ENCODE results near the gene PLEKHG3.

The PLEKHG3 gene

DNA sequence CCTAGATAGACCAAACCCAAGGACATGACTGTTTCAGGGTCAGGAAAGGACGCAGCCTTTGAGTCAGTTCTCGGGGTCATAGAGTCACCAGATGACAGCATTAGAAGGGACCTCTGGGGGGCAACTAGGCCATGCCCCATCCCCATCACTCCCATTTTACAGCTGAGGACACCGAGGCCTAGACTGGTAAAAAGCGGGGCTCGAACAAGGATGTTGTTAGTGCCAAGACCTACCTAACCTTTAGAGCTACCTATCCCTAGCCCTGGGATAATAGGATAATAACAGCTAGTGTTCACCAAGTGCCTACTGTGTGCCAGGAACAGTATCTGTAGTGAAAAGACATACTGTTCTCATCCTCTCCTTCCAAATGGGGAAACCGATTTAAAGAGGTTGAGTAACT is 48.7 kb downstream of the PLEKHG3 start:
- DNase-seq: no peak

DNA sequence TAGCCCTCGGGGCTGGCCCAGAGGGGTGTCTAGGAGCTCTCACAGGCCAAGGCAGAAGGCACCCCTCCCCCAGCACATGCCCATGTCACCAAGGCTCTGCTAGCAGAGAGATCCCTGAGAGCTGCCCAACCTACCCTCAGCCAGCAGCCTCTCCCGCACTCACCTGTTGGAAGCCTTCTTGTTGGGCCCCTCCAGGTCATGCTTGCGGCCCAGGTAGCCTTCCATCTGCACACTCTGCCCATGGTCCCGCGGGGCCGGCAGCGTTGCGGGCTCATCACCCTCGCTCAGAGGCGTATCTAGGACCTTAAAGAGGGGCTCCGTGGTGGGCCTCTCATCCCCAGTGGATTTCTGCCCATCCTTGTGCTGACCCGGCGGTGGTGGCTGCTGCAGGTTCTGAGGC is 49.1 kb downstream of the PLEKHG3 start:
- no peak for DNase-seq

DNA sequence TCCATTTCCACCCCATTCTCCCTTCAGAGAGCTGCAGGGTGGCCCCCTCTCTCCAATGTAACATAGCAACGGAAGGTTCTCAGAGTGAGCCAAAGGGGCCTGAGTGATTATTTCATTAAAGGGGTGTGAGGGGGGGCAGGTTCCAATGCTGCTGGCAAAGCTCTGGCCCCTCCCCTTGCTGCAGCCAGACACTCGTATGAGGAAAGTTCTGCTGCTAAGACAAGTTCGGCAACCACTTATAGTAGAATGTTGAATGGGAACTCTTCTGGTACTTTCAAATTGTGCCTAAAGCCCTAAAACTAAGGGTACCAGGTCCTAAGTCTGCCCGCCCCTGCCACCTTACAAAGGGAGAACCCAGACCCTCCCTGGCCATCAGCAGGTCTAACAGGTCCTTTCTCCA is 49.8 kb downstream of the PLEKHG3 start:
- no peak for DNase-seq

DNA sequence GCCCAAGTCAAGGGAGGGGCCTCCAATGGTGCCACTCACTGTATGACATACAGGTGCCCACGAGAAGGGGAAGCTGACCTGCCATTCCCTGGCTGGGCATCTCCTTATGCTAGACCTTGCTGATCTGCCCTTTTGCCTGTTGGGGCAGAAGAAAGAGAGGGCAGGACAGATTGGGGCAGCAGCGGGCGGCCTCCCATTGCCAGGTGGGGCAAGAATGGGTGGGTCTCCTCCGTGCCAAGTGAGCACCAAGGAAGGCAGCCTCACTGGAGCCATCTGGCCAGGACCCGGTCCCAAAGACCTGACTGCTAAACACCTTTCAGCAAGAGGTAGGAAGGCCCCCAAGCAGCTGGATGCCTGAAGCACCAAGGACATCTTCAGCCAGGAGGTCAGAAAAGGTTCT is 50.5 kb downstream of the PLEKHG3 start:
- no peak for DNase-seq

DNA sequence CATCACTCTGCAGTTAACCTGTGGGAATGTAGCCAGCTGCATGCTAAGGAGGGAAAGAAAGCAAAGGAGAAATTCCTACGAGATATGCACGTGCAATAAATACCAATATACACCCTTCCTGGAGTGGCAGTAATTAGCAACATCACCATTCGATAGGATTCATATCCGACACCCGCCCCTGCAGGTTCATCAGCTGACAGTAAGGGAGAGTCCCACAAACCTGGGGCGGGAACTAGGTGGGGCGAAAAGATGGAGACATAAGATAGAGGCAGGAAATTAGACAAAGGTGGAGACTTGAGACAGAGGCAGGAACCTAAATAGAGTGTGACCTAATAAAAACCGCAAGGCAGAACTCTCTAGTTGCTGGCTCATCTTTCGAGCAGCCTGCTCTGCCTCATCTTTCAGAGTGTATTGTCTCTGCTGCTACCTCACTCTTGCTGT is 51.6 kb downstream of the PLEKHG3 start:
- DNase-seq: no peak

DNA sequence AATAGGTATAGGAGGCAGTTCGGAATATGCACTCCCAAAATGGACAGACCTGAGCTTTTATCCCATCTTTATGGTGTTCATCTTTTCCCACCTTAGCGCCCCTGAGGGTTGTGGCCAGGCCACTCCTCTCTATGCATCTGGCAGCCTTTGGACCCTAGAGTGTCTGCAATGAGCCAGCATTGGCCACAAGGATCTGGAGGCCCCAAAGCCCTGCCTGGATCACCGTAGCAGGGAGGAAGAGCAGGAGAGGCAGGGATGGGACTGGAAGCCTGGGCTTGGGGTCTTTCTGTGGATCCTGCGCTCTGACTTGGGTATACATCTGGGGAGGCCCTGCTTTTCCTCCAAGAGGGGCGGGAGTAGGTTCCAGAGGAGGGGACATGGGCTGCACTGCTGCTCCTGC is 52.5 kb downstream of the PLEKHG3 start:
- no peak for DNase-seq

DNA sequence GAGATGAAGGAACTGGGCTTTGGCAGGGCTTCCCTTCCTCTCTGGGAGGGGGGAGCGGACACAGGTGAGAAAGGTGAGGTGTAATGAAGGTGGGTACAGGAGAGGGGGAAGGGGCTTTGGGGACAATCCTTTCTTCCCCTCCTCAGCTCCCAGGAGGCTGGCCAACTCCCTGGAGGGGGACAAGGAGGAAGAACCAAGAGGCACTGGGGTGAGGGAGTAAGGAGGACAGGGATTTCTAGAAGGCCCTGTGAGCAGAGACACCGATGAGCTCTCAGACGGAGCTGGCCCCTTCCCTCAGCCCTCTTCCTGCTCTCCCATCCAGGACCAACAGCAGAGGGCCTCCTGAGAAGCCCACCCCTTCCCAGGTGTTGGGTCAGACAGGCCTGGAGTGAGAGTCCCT is 53.4 kb downstream of the PLEKHG3 start:
- DNase-seq: no peak

DNA sequence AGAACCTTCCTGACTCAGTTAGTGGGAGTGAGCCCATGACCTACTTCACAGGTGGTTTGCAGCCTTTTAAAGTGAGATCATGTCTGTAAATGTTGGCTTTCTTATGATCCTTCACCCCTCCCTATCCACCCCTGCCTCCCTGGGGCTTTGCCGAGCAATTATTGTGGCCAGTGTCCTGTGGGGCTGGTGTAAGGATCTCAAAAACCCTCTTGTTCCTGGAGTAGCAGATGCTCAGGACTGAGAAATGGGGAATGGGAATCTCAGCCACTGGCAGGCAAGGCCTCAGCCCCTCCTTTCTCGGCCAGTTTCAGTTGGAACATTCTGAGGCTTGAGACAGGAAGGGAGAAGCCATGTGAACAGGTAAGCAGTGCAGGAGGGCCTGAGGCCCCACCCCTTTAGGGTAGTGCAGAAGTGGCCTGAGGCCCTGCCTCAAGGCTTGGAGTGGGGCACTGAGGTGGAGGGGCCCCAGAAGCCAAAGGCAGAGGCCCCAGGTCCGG is 53.8 kb downstream of the PLEKHG3 start:
- no peak for DNase-seq

DNA sequence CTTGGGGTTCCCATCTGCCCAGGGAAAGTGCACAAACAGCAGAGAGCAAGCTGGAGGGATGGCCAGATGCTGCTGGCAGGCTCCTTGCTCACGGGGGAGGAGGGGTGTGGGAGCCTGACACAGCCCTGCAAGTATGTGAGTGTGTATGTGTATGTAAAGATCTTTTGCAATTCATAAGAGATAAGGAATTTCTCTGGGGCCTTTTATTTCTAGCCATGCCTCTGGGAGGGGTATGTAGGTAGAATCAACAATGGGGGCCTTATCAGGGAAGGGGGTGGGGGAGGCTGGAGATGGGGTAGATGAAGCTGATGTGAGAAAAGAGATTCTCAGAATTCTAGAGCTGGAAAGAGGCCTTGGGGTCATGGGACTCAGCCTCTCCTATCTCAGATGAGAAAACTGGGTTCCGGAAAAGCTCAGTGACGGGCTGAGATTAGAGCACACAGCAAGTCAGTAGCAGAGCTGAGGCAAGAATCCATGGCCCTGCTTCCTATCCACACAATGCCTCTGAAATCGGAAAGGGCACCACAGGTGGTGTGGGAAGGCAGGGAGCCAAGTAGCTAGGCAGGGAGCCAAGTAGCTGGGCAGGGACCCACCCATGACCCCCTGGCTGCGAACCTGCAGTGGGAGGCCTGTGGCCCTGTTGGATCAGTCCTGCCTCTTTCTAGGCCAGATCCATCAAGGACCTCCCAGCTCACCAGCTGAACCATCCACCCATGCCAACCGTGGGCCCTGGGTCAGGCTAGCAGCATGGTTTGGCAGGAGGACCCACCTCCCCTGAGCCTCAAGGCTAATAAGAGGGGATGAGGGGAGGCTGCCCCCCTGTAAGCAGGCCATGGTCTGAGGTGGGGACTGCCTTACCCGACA is 54.7 kb downstream of the PLEKHG3 start:
- DNase-seq: no peak

DNA sequence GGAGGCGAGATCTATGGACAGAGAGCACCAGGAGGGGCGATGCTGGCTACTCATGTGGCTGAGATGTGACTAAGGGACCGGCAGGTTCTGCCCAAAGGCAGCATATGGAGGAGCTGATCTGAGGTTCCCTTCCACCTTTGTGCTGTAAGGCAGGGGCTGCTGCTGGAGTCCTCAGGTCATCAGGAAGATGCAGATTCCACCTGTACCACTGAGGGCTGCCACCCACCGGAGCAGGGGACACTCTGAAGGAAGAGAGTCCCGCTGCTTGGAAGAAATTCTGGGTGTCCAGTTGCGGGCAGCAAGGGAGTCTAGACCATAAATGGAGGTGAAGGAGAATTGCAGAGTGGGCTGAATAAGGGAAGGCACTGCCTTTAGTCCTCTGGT is 55.3 kb downstream of the PLEKHG3 start:
- no peak for DNase-seq

DNA sequence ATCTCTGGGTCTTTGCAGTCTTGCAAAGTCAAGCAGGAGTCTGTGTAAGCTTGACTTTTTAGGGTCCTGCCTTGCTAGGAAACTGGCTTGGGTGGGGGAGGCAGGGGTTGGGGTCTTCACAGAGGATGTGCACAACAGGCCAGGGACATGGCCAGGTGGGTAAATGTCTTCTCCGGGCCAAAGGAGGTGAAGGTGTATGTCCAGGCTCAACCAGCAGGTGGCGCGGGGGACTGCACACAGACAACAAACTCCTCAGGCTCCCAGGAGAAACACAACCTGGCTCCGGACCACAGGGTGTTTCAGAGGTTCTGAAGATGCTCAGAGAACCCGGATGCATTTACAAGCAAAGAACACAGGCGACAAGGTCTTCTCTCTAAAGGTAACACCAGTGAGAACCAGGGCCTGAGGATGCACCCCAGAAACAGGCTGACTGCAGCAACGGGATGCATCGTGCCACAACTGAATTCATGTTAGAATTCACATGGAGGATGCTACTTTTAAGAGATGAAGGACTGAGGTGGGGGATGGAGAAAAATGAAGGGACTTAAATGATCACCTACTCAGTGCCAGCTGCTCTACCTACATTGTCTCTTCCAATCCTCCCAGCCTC is 56.0 kb downstream of the PLEKHG3 start:
- peak; percentile 3 for DNase-seq

DNA sequence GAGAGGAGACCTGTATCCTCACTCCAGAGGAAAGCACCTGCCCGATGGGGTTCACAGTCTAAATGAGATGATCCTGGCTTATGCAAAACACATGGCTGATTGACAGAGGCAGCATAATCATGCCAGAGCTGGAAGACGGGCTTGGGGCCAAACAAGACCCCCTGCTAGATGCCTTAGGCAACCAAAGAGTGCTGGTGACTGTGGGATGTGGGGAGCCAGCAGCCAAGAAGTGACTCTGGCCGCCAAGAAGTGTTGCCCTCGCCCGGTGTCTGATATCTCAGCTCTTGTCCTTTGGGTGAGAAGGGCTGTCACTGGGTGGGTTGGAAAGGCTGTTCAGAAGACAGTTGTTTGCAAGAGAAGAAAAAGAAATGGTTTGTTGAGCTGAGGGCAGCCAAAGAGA is 56.7 kb downstream of the PLEKHG3 start:
- no peak for DNase-seq

DNA sequence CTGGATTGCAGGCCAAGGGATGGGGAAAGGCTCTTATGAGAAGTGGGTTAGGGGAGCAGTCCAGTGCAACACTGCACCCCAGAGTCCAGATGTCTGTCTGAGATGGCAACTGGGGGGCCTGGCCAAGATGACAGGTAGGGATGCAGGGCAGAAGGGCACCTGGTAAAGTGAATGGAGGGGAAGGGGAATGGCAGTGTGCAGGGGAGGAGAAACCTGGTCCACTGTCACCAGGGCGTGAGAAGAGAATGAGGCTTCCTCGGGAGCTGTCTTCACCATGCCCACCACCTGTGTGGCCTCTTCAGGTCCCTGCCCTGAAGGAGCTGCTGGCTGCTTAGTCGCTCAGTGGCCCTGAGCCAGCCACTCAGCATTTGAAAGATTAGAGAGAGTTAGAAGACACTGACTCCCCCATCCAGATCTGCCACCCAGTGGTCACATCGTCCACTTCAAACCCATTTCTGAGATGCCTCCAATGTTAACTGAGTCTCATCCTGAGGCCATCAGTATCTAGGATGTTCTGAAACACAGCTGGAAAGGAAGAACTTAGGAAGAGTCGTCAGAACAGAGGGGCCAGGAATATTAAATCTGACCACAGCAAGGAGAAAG is 57.3 kb downstream of the PLEKHG3 start:
- no peak for DNase-seq

DNA sequence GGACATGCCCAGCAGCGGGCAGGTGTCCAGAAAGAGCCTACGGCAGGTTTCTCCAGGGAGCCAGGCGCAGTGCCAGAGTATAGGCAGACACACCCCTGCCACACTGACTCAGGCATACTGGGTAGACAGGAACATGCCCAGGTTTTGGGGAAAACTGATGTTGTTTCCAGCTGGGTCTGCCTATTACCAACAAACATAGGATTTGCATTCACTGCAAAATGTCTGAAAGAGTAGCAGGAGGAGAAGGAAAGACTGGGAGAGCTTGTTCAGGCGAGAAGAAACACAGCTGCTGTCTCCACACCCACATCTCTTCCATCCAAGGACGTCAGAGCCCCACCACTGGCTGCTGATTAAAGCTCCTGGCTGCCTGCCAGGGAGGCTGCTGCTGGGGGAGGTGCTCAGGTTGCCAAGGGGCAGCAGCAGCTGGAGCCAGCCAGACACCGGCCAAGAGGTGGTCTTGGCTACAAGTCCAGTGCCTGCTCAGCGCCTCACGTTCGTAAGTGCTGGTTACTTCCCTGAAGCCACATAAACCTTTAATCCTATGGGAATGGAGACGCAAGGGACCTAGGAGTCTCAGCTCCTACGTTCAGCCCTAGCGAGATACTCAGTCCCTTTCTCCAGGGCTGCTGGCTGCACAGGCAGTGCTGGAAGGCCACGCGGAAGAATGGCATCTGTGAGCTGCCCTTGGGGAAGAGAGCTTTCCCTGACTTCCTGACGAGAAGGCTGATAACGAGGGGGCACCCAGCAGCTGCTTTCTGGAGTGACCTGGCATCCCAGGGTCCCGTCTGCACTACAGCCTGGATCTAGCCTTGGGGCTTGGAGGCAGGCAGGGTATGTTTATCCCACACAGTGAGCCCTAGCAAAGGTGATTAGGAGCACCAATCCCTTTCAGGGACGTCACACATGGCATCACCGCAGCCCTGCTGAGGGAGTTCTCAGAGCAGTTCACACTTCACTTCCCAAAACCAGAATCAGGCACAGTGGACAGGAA is 58.1 kb downstream of the PLEKHG3 start:
- DNase-seq: peak; percentile 89

DNA sequence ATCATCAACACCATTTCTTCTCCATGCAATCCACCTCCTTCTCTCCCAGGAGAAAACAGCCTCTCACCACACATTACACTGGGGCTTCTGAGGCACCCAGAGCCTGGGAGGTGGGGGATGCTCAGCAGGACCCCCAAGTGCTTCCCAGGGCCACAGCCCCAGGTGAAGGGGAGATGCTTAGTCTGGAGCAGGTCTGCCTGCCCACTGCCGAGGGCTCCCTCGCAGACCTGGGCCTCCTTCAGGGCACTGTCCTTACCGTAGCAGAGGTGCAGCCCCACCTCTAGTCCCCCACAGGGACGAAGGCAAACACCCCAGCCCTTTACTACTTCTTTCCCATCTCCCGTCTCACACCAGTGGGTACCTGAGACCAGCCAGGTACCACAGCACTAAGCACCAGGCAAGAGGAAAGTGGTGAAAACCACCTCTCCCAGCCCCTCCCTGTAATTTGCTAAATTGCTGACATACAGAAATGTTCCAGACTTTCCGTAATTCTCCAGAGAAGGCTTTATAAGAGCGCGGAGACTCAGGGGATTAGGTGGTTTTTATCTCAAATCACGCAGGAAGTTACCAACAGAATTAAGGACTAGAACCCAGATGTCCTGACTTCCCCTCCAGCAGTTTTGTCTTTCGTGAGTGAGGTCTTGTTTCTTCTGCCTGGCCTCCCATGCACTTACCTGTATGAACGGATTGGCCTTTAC is 59.0 kb downstream of the PLEKHG3 start:
- no peak for DNase-seq

DNA sequence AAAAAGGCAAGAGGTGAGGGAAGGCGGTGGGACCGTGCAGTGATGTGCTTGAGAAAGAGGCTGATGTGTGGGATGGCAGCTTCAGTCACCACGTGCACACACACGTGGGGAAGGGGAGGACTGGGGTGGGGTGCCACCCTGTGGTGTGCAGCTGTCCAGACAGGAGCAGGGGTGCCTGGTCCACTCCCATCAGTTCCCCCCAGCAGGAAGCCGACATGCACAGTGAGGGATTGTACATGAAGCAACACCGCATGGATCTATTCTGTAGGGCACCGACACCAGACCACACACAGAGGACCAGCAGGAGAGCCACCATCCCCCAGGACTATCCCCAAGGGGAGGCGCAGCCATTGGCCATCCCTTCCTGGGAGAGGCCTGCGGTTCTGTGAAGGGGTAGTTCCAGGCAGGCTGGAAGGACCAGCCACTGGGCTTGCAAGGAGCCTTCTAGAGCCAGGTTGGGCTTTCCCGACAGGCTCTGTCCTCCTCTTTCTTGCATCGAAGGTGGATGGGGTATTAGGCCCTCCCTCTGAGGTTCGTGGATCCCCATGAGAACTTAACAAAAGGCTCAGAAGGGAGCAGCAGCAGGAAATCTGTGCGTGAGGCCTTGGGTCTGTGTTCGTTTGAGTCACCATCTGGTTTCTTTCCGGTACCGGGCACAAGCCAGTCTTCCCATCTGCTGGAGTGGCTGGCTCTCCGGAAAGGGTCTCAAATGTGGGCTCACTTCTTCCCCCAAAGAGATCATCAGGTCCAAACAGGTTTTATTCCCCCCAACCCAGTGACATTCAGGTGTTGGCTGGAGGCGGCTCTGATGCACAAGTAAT is 59.8 kb downstream of the PLEKHG3 start:
- no peak for DNase-seq

DNA sequence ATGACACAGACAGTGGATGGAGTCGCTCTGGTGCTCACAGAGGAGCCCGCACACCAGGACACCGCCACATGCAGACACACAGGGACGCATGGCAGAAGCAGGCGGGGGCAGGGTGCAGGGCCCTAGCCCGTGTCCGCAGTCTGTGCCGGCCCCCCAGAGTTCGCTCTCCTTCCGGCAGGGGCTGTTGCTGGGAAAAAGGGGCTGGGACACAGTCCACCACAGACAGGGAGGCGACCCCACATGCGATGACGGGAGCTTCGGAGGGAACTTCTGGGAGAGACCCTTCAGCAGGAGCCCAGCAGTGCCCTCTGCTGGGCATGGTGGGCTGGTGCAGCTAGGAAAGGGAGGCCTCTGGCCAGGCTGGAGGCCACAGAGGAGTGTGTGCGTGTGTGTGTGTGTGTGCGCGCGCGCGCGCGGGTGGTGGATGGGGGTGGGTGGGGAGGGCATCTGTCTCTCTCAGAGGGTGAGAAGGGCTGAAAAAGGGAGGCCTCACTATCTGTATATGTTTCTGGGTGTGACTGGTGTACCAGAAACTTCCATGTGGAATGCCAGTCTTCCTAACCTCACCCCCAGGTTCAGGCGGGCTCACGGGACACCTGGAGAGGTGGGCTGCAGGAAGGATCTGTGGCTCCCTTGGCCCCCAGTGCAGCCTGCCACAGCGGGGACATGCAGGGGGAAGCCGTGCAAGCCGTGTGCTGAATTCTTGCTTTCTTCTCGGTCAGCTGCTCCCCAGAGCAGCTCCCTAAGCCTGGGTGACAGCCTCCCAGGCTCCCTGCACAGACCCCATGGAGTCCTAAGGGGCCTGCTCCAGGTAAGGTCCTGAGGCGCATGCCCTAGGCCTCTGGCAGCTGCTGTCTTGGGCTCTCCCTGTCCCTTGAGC is 60.7 kb downstream of the PLEKHG3 start:
- DNase-seq: peak; percentile 5

DNA sequence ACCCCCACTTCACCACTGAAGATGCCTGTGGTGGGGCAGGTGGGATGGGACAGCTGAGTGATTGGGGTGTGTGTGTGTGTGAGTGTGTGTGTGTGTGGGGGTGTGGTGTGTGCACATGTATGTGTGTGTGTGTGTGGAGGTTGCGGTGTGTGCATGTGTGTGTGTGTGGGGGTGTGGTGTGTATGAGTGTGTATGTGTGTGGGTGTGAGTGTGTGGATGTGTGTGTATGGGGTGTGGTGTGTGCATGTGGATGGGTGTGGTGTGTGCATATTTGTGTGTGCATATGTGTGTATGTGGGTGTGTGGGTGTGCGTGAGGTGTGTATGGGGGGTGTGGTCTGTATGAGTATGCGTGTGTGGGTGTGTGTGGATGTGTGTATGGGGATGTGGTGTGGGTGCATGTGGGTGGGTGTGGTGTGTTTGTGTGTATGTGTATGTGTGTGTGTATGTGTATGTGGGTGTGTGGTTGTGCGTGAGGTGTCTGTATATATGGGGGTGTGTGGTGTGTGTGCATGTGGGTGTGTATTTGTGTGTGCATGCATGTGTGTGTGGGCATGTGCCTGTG is 61.6 kb downstream of the PLEKHG3 start:
- DNase-seq: no peak

DNA sequence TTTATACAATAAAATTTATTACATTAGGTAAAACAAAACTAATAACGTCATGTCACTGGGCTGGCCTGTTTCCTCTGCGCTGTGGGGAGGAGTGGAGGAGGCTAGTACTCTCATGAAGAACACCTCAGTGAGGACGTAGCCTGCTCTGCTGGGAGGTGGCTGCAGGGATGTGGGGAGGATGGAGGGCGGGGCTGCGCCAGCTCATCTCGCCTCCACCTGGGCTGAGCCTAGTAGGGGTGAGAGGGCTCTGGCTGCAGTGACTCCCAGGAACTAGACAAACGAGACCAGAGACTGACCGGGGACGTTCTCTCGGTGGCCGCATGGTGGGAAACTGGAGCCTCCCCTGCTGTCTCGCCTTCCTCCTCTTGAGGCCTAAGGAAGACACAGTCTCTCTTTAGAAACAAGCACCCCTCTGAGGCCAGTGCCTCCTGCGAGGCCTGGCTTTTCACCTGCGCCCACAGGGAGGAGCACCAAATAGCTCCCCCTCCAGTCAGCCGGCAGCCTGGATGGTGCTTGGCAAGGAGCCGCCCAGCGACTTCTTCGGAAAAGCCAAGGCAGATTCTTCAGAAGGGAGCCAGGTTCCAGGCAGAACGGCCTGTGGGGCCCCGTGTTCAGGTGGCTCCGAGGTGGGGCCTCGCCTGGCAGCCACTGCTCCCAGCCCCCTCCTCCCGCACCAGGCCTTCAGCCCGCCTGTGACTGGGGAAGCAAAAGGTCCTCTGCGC is 62.4 kb downstream of the PLEKHG3 start:
- DNase-seq: no peak

Measured in NCI-H748 treated with DMSO at 0.1 percent for 48 hours (cell line).